Measurements from ENCODE around the gene CENPP.

CENPP gene

GRCh38 chr9:92503156-92503555 lies 177.4 kb downstream of the CENPP start:
- in situ Hi-C loops (cut with MboI; ENCODE audit: low sequenced_read_pairs) = no loop called here

GRCh38 chr9:92504881-92505280 lies 179.1 kb downstream of the CENPP start:
- in situ Hi-C loops (cut with MboI; ENCODE audit: low sequenced_read_pairs) = no loop called here

- in situ Hi-C loops (cut with MboI; ENCODE audit: low sequenced_read_pairs) = no loop called here
Observed at GRCh38 chr9:92506184-92506857, 180.6 kb downstream of the CENPP start.

- in situ Hi-C loops (cut with MboI; ENCODE audit: low sequenced_read_pairs) = no loop called here
Observed at GRCh38 chr9:92507005-92507404, 181.3 kb downstream of the CENPP start.

GRCh38 chr9:92507496-92507895 lies 181.7 kb downstream of the CENPP start:
- in situ Hi-C loops (cut with MboI; ENCODE audit: low sequenced_read_pairs) = no loop called here

GRCh38 chr9:92508018-92508820 lies 182.5 kb downstream of the CENPP start:
- in situ Hi-C loops (cut with MboI; ENCODE audit: low sequenced_read_pairs) = no loop called here

- in situ Hi-C loops (cut with MboI; ENCODE audit: low sequenced_read_pairs) = no loop called here
Observed at GRCh38 chr9:92509050-92509449, 183.3 kb downstream of the CENPP start.

GRCh38 chr9:92510747-92511146 lies 185.0 kb downstream of the CENPP start:
- in situ Hi-C loops (cut with MboI; ENCODE audit: low sequenced_read_pairs) = no loop called here

GRCh38 chr9:92512622-92513021 lies 186.9 kb downstream of the CENPP start:
- in situ Hi-C loops (cut with MboI; ENCODE audit: low sequenced_read_pairs) = no loop called here

- in situ Hi-C loops (cut with MboI; ENCODE audit: low sequenced_read_pairs) = no loop called here
Observed at GRCh38 chr9:92513349-92513748, 187.6 kb downstream of the CENPP start.

GRCh38 chr9:92514635-92515034 lies 188.9 kb downstream of the CENPP start:
- in situ Hi-C loops (cut with MboI; ENCODE audit: low sequenced_read_pairs) = no loop called here

GRCh38 chr9:92516521-92516920 lies 190.8 kb downstream of the CENPP start:
- in situ Hi-C loops (cut with MboI; ENCODE audit: low sequenced_read_pairs) = no loop called here

GRCh38 chr9:92517046-92517445 lies 191.3 kb downstream of the CENPP start:
- in situ Hi-C loops (cut with MboI; ENCODE audit: low sequenced_read_pairs) = no loop called here

- in situ Hi-C loops (cut with MboI; ENCODE audit: low sequenced_read_pairs) = no loop called here
Observed at GRCh38 chr9:92518199-92518598, 192.4 kb downstream of the CENPP start.

- in situ Hi-C loops (cut with MboI; ENCODE audit: low sequenced_read_pairs) = no loop called here
Observed at GRCh38 chr9:92520837-92521236, 195.1 kb downstream of the CENPP start.

GRCh38 chr9:92522983-92523970 lies 197.5 kb downstream of the CENPP start:
- in situ Hi-C loops (cut with MboI; ENCODE audit: low sequenced_read_pairs) = no loop called here

- in situ Hi-C loops (cut with MboI; ENCODE audit: low sequenced_read_pairs) = no loop called here
Observed at GRCh38 chr9:92524881-92525280, 199.1 kb downstream of the CENPP start.

GRCh38 chr9:92525306-92525705 lies 199.6 kb downstream of the CENPP start:
- in situ Hi-C loops (cut with MboI; ENCODE audit: low sequenced_read_pairs) = no loop called here

GRCh38 chr9:92527291-92527828 lies 201.6 kb downstream of the CENPP start:
- in situ Hi-C loops (cut with MboI; ENCODE audit: low sequenced_read_pairs) = no loop called here

- in situ Hi-C loops (cut with MboI; ENCODE audit: low sequenced_read_pairs) = no loop called here
Observed at GRCh38 chr9:92527832-92528521, 202.2 kb downstream of the CENPP start.

Measured in hTERT RPE-1 (cell line).